ENCODE measurements around the gene TMEM132E.

The TMEM132E gene

GRCh38 chr17:34637548-34638525 is 58.5 kb downstream of the TMEM132E start:
- no peaks in the 10 kb centered on the region for H3K9me3 Mint-ChIP-seq

GRCh38 chr17:34638526-34639260 is 59.3 kb downstream of the TMEM132E start:
- H3K36me3 Mint-ChIP-seq (ENCODE audit: low read depth) = no peaks in the 10 kb centered on the region
- H3K27ac Mint-ChIP-seq = no peak overlapping the region
- H3K9me3 Mint-ChIP-seq = no peaks in the 10 kb centered on the region
- H3K27me3 Mint-ChIP-seq (ENCODE audit: low read depth) = peaks cover 57% of the 10 kb centered on the region
- no peak overlapping the region for H3K4me3 Mint-ChIP-seq
- peaks cover 36% of the 10 kb centered on the region for H3K4me1 Mint-ChIP-seq
- TF ChIP-seq CTCF (IDR thresholded peaks at IDR 0.05; ENCODE audit: unreplicated experiment in 3 of 3) = peak in 2 of 3 experiments; percentile 14 to 27

More at GRCh38 chr17:34637548-34638525, 58.5 kb downstream of the TMEM132E start:
- H3K27ac Mint-ChIP-seq = no peak overlapping the region
- H3K27me3 Mint-ChIP-seq (ENCODE audit: low read depth) = peaks cover 61% of the 10 kb centered on the region
- peaks cover 33% of the 10 kb centered on the region for H3K4me1 Mint-ChIP-seq
- no peak overlapping the region for H3K4me3 Mint-ChIP-seq
- peak; percentile 77 to 87 (median 86) for TF ChIP-seq CTCF (IDR thresholded peaks at IDR 0.05; ENCODE audit: unreplicated experiment in 3 of 3)
- H3K36me3 Mint-ChIP-seq (ENCODE audit: low read depth) = no peaks in the 10 kb centered on the region

GRCh38 chr17:34639706-34640425 is 60.5 kb downstream of the TMEM132E start:
- H3K36me3 Mint-ChIP-seq (ENCODE audit: low read depth) = no peaks in the 10 kb centered on the region

GRCh38 chr17:34641368-34641767 is 62.0 kb downstream of the TMEM132E start:
- TF ChIP-seq CTCF (IDR thresholded peaks at IDR 0.05; ENCODE audit: unreplicated experiment in 3 of 3) = no peak
- Mint-ChIP-seq H3K4me1 (peaks cover 60% of the 10 kb centered on the region), H3K36me3 (ENCODE audit: low read depth) (no peaks in the 10 kb centered on the region), H3K9me3 (no peaks in the 10 kb centered on the region), H3K27me3 (ENCODE audit: low read depth) (peaks cover 39% of the 10 kb centered on the region), H3K27ac (no peak overlapping the region), H3K4me3 (no peak overlapping the region)

More at GRCh38 chr17:34639706-34640425, 60.5 kb downstream of the TMEM132E start:
- Mint-ChIP-seq H3K4me3 (peak overlapping the region in 1 of 3 experiments; percentile 8), H3K9me3 (no peaks in the 10 kb centered on the region), H3K4me1 (peaks cover 45% of the 10 kb centered on the region), H3K27me3 (ENCODE audit: low read depth) (peaks cover 48% of the 10 kb centered on the region), H3K27ac (peak overlapping the region in 1 of 3 experiments; percentile 33)
- TF ChIP-seq CTCF (IDR thresholded peaks at IDR 0.05; ENCODE audit: unreplicated experiment in 3 of 3) = no peak

- H3K27ac Mint-ChIP-seq = peak overlapping the region; percentile 72 to 90 (median 88)
Observed at GRCh38 chr17:34644941-34645550, 65.7 kb downstream of the TMEM132E start.

More at GRCh38 chr17:34644941-34645550, 65.7 kb downstream of the TMEM132E start:
- TF ChIP-seq CTCF (IDR thresholded peaks at IDR 0.05; ENCODE audit: unreplicated experiment in 3 of 3) = no peak
- Mint-ChIP-seq H3K36me3 (ENCODE audit: low read depth) (no peaks in the 10 kb centered on the region), H3K27me3 (ENCODE audit: low read depth) (peaks cover 26% of the 10 kb centered on the region), H3K9me3 (no peaks in the 10 kb centered on the region), H3K4me3 (no peak overlapping the region), H3K4me1 (peaks cover 69% of the 10 kb centered on the region)

Measured in nephron (organoid).